Astrocyte of the hippocampus (primary cell): ENCODE data around the gene TCN1.
A peak's percentile ranks its signal among the peaks of the same experiment; 100 is the strongest.
"Not testable (repeated sequence)": the region's sequence is repeated elsewhere in the genome, so short reads cannot be mapped to it uniquely, and the experiment has no call there.

Source experiments
- DNase-seq: peaks from one replicate; pipeline ENCODE4 v3.0.0; 2011; ENCODE audit warnings: low read depth, low spot score

Gene TCN1

GRCh38 chr11:59866397-59866796 is at the start of gene TCN1:
TCN1 (minus strand) TSS chr11:59866487; CDS start chr11:59866470, 17 bp downstream.
- no peak for DNase-seq

GRCh38 chr11:59903569-59903968 is 37.3 kb upstream of the TCN1 start:
- not testable (repeated sequence) for DNase-seq

GRCh38 chr11:59901306-59901705 is 35.0 kb upstream of the TCN1 start:
- DNase-seq, result peak; percentile 37

- DNase-seq, result no peak
Measured at GRCh38 chr11:59900366-59901126, 34.3 kb upstream of the TCN1 start.

GRCh38 chr11:59899532-59899931 is 33.2 kb upstream of the TCN1 start:
- DNase-seq, result no peak

- DNase-seq, result no peak
Measured at GRCh38 chr11:59898650-59899049, 32.4 kb upstream of the TCN1 start.

- no peak for DNase-seq
Measured at GRCh38 chr11:59898046-59898445, 31.8 kb upstream of the TCN1 start.

GRCh38 chr11:59894616-59895015 is 28.3 kb upstream of the TCN1 start:
- no peak for DNase-seq

- no peak for DNase-seq
Measured at GRCh38 chr11:59891781-59892181, 25.5 kb upstream of the TCN1 start.

- DNase-seq, result not testable (repeated sequence)
Measured at GRCh38 chr11:59887156-59887555, 20.9 kb upstream of the TCN1 start.

GRCh38 chr11:59883597-59883996 is 17.3 kb upstream of the TCN1 start:
- DNase-seq, result no peak

- DNase-seq, result no peak
Measured at GRCh38 chr11:59879567-59879966, 13.3 kb upstream of the TCN1 start.

- DNase-seq, result no peak
Measured at GRCh38 chr11:59878575-59878974, 12.3 kb upstream of the TCN1 start, which contains the start of gene OOSP3. OOSP3 (plus strand) TSS chr11:59878782; CDS start chr11:59878809, 27 bp downstream.

GRCh38 chr11:59877784-59878183 is 11.5 kb upstream of the TCN1 start:
- DNase-seq, result no peak

- DNase-seq, result no peak
Measured at GRCh38 chr11:59877325-59877724, 11.0 kb upstream of the TCN1 start.

- no peak for DNase-seq
Measured at GRCh38 chr11:59875856-59876519, 9.7 kb upstream of the TCN1 start.

GRCh38 chr11:59872076-59872475 is 5.8 kb upstream of the TCN1 start:
- no peak for DNase-seq

GRCh38 chr11:59867946-59868345 is 1.7 kb upstream of the TCN1 start:
- DNase-seq, result no peak

- no peak for DNase-seq
Measured at GRCh38 chr11:59866836-59867235, 549 bp upstream of the TCN1 start.

- peak; percentile 45 for DNase-seq
Measured at GRCh38 chr11:59865031-59865430, 1.3 kb downstream of the TCN1 start.

GRCh38 chr11:59862252-59862651 is 4.0 kb downstream of the TCN1 start:
- DNase-seq, result no peak

GRCh38 chr11:59859673-59860072 is 6.6 kb downstream of the TCN1 start:
- no peak for DNase-seq
